Measurements from ENCODE around the gene AGK. TPM values are rescaled to one million over a fixed set of nuclear protein-coding genes. Genes with fewer than 3 reads are reported as not detected.
"Not testable (repeated sequence)": the region's sequence is repeated elsewhere in the genome, so short reads cannot be mapped to it uniquely, and the experiment has no call there.

The AGK gene
- total RNA-seq, 1 experiment from 2014 or later = 32.2 TPM

- ATAC-seq (peak; percentile 76), DNase-seq (ENCODE audit: low spot score) (no peak)
- Mint-ChIP-seq H3K4me3 (no peak overlapping the region), H3K4me1 (peaks cover 18% of the 10 kb centered on the region), H3K36me3 (peaks cover 39% of the 10 kb centered on the region), H3K27me3 (ENCODE audit: low read depth) (no peaks in the 10 kb centered on the region), H3K9me3 (peaks cover 20% of the 10 kb centered on the region), H3K27ac (0 out of 2 replicates have a peak overlapping the region, but pooled peaks have one; percentile 19)
- TF ChIP-seq JUN (CRISPR knock-in tag; IDR thresholded peaks at IDR 0.05) (no peak), ZNF281 (CRISPR knock-in tag; IDR thresholded peaks at IDR 0.05) (0 out of 2 replicates have a peak, but pooled peaks have one; percentile 31)
- ChIA-PET POLR2A (no interaction called here), CTCF (no interaction called here)
These were observed 26.0 kb downstream of the AGK start for GRCh38 chr7:141577043-141577839.

GRCh38 chr7:141579953-141580352 is 28.7 kb downstream of the AGK start:
- H3K9me3 Mint-ChIP-seq = peaks cover 14% of the 10 kb centered on the region
- DNase-seq (ENCODE audit: low spot score); CTCF ChIA-PET: not testable (repeated sequence)

GRCh38 chr7:141582063-141582462 is 30.9 kb downstream of the AGK start:
- peaks cover 14% of the 10 kb centered on the region for H3K36me3 Mint-ChIP-seq

More at GRCh38 chr7:141579953-141580352, 28.7 kb downstream of the AGK start:
- H3K27me3 Mint-ChIP-seq (ENCODE audit: low read depth); H3K4me3 Mint-ChIP-seq; ATAC-seq; POLR2A ChIA-PET; H3K27ac Mint-ChIP-seq: not testable (repeated sequence)
- Mint-ChIP-seq H3K4me1 (peaks cover 45% of the 10 kb centered on the region), H3K36me3 (peaks cover 28% of the 10 kb centered on the region)

GRCh38 chr7:141584935-141585334 is 33.7 kb downstream of the AGK start:
- Mint-ChIP-seq H3K36me3 (peaks cover 20% of the 10 kb centered on the region), H3K27me3 (ENCODE audit: low read depth) (no peaks in the 10 kb centered on the region), H3K4me1 (peaks cover 69% of the 10 kb centered on the region), H3K9me3 (peaks cover 9% of the 10 kb centered on the region), H3K27ac (peak overlapping the region; percentile 97), H3K4me3 (peak overlapping the region; percentile 20)
- DNase-seq (ENCODE audit: low spot score) = no peak
- TF ChIP-seq TEAD4 (CRISPR knock-in tag; IDR thresholded peaks at IDR 0.05) (0 out of 2 replicates have a peak, but pooled peaks have one; percentile 45), ZNF317 (CRISPR knock-in tag; IDR thresholded peaks at IDR 0.05; ENCODE audit: borderline replicate concordance, low read depth) (peak; percentile 70; the same call in 1 of the 2 replicates), GABPB1 (CRISPR knock-in tag; IDR thresholded peaks at IDR 0.05) (no peak), ETV6 (CRISPR knock-in tag; IDR thresholded peaks at IDR 0.05) (peak; percentile 67; the same call in 1 of the 2 replicates), USF1 (CRISPR knock-in tag; IDR thresholded peaks at IDR 0.05) (no peak), TEAD1 (CRISPR knock-in tag; IDR thresholded peaks at IDR 0.05) (peak; percentile 76; the same call in 1 of the 2 replicates), FOXP4 (CRISPR knock-in tag; IDR thresholded peaks at IDR 0.05) (peak; percentile 27; the same call in 1 of the 2 replicates)
- POLR2A ChIA-PET = interaction anchor here (0.6 to 1.3 kb wide), 2 partner anchors 25 to 34 kb away, joined by 3 to 6 read pairs; partner anchors contain the start of gene AGK
- ATAC-seq = peak; percentile 95
- CTCF ChIA-PET = interaction anchor here (1.0 kb wide), 1 partner anchor 51 kb away, joined by 3 read pairs; no protein-coding TSS in a partner anchor

More at GRCh38 chr7:141582063-141582462, 30.9 kb downstream of the AGK start:
- H3K9me3 Mint-ChIP-seq; H3K4me3 Mint-ChIP-seq; POLR2A ChIA-PET; DNase-seq (ENCODE audit: low spot score); H3K27me3 Mint-ChIP-seq (ENCODE audit: low read depth); ATAC-seq; CTCF ChIA-PET: not testable (repeated sequence)
- peaks cover 59% of the 10 kb centered on the region for H3K4me1 Mint-ChIP-seq
- peak overlapping the region; percentile 97 for H3K27ac Mint-ChIP-seq
